SJSA1 (cell line): ENCODE data around the gene GRAMD2A. TPM values are rescaled to one million over a fixed set of nuclear protein-coding genes. Genes with fewer than 3 reads are reported as not detected.
A peak's percentile ranks its signal among the peaks of the same experiment; 100 is the strongest.

Source experiments
- DNase-seq, 2 experiments: peaks; one replicate each; pipeline ENCODE4 v3.0.0-alpha.2; 2015 to 2020; ENCODE audit warnings: low spot score in 2 of 2, low read depth in 1 of 2
- H3K27ac ChIP-seq: fragments of 250-450 bp; sonication (Bioruptor Pico); 2 replicates; pipeline ENCODE4 v1.5.1; 2020; ENCODE audit warnings: mild to moderate bottlenecking, moderate library complexity
- H3K27me3 ChIP-seq: fragments of 250-450 bp; sonication (Bioruptor Pico); replicated peaks from 2 replicates; pipeline ENCODE4 v1.5.1; 2020; ENCODE audit warnings: mild to moderate bottlenecking, moderate library complexity
- H3K36me3 ChIP-seq: fragments of 250-450 bp; sonication (Bioruptor Pico); 2 replicates; pipeline ENCODE4 v1.5.1; 2020; ENCODE audit warnings: mild to moderate bottlenecking
- H3K4me1 ChIP-seq: fragments of 250-450 bp; sonication (Bioruptor Pico); replicated peaks from 2 replicates; pipeline ENCODE4 v1.6.1; 2021; ENCODE audit warnings: mild to moderate bottlenecking
- H3K4me3 ChIP-seq: fragments of 250-450 bp; sonication (Bioruptor Pico); 2 replicates; pipeline ENCODE4 v1.5.1; 2020; ENCODE audit warnings: mild to moderate bottlenecking
- H3K9me3 ChIP-seq: fragments of 250-450 bp; sonication (Bioruptor Pico); replicated peaks from 2 replicates; pipeline ENCODE4 v1.5.1; 2020; ENCODE audit warnings: mild to moderate bottlenecking
- total RNA-seq: library from RNA; depleted of rRNA; stranded (reverse); fragments of >200 nt; shearing (Covaris generic); gene quantifications from 2 replicates; pipeline ENCODE4 v1.2.3, GENCODE V29; 2014

GRAMD2A gene
- total RNA-seq, 1 experiment from 2014 or later = not detected

GRCh38 chr15:72230197-72231065 is 32.8 kb upstream of the GRAMD2A start:
- peaks cover 46% of the 10 kb centered on the region for H3K4me1 ChIP-seq
- peak overlapping the region; percentile 69 for H3K27ac ChIP-seq
- DNase-seq = peak; percentile 76 to 94
- no peaks in the 10 kb centered on the region for H3K9me3 ChIP-seq
- H3K36me3 ChIP-seq = peaks cover 35% of the 10 kb centered on the region
- no peaks in the 10 kb centered on the region for H3K27me3 ChIP-seq
- peak overlapping the region; percentile 76 for H3K4me3 ChIP-seq

GRCh38 chr15:72229947-72230196 is 32.3 kb upstream of the GRAMD2A start:
- Histone ChIP-seq H3K36me3 (peaks cover 39% of the 10 kb centered on the region), H3K9me3 (no peaks in the 10 kb centered on the region), H3K27me3 (no peaks in the 10 kb centered on the region), H3K4me3 (peak overlapping the region; percentile 76), H3K4me1 (peaks cover 47% of the 10 kb centered on the region), H3K27ac (peak overlapping the region; percentile 69)
- DNase-seq = no peak

DNA sequence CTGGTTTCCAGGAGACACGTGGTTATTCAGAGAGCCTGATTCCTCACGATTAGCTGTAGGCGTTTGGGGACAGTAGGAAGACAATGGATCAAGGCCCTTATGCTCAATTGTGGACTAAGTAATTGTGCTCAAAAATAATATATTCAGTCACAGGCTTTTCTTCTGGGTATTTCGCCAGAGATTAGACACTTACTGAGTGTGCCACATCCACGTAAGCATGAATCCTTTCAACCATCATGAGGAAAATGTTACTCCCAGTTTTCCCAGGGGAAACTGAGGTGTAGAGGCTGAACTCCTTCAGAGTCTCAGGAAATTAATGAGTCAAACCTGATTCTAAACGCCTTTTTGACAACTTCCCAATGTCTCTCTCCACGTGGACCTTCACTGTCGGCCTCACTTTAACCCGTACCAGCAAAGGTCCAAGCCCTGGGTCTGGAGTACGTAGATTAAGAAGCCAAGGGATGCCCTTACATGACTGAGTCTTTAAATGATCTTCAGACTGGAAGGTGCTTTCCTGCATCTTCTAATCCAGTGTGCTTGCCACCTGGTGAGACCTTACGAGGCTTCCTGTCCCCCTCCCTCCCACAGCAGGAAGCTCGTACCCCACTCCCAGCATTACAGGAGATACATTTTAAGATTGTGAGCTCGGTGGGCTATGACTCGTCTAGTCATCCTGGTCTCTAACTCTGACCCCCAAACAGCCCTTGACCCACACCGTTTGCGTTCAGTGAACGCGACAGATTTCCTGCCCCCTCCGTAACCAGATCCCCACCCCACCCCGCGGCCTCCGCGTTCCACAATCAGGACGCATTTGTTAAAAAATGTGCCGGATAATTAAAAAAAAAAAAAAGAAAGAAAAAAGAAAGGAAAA is 31.7 kb upstream of the GRAMD2A start:
- DNase-seq = peak in 1 of 2 experiments; percentile 31
- H3K27me3 ChIP-seq = no peaks in the 10 kb centered on the region
- peaks cover 47% of the 10 kb centered on the region for H3K4me1 ChIP-seq
- H3K4me3 ChIP-seq = peak overlapping the region; percentile 76
- H3K36me3 ChIP-seq = peaks cover 41% of the 10 kb centered on the region
- no peaks in the 10 kb centered on the region for H3K9me3 ChIP-seq
- H3K27ac ChIP-seq = peak overlapping the region; percentile 69

DNA sequence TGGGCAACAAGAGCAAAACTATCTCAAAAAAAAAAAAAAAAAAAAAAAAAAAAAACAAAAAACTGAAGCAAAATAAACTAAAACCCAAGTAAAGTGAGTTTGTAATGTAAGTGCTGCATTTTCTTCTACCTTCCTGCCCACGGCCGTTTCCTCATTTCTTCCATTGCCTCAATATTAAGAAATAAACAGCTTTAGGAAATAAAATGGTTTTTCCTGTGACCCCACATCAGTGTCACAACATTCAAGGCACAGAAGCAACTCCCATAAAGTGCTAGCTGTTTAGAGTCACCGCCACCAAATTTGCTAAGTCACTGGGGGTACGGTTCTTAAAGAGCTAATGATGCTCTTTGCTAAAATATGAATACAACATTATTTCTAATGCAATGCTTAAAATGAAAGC is 30.1 kb upstream of the GRAMD2A start:
- Histone ChIP-seq H3K4me1 (peaks cover 45% of the 10 kb centered on the region), H3K9me3 (no peaks in the 10 kb centered on the region), H3K27ac (peak overlapping the region; percentile 69), H3K4me3 (peak overlapping the region; percentile 76), H3K36me3 (peaks cover 56% of the 10 kb centered on the region), H3K27me3 (no peaks in the 10 kb centered on the region)
- DNase-seq = no peak

DNA sequence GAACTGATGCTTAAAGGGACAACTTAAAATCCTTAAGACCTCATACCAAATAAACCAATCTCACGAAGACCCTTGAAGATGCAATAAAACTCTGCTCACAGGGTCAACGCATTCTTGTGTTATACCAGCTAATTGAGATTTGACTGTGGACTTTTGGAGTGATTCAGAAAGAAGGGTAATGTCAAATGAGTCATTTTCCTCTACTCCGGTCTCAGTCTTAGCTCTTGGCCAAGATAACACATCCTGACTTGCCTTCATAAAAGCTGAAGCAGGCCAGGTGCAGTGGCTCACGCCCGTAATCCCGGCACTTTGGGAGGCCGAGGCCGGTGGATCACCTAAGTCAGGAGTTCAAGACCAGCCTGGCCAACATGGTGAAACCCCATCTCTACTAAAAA is 29.6 kb upstream of the GRAMD2A start:
- no peaks in the 10 kb centered on the region for H3K9me3 ChIP-seq
- H3K27me3 ChIP-seq = no peaks in the 10 kb centered on the region
- H3K36me3 ChIP-seq = peaks cover 61% of the 10 kb centered on the region
- peak overlapping the region; percentile 76; the same call in 1 of the 2 replicates for H3K4me3 ChIP-seq
- H3K4me1 ChIP-seq = peaks cover 40% of the 10 kb centered on the region
- H3K27ac ChIP-seq = peak overlapping the region; percentile 69
- DNase-seq = peak in 1 of 2 experiments; percentile 54

DNA sequence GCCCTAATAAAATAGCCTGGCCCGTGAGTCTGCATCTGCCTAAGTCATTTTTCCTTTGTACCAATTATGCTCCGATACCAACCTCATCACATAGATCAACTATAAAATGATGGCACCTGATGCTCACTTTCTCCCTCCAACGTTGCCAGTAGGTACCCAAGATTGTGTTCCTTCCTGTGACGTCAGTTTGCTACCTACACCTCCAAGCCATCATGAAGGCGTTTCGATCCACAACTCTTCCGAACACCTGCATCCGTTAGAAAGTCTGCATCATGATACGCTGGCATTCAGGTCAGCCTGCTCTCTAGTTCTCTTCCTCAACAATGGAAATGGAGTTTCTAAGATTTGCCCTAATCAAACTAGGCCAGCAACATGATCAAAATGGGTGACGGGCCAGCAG is 25.7 kb upstream of the GRAMD2A start:
- peaks cover 26% of the 10 kb centered on the region for H3K4me1 ChIP-seq
- no peak overlapping the region for H3K4me3 ChIP-seq
- no peak for DNase-seq
- no peaks in the 10 kb centered on the region for H3K9me3 ChIP-seq
- H3K27ac ChIP-seq = no peak overlapping the region
- H3K36me3 ChIP-seq = peaks cover 81% of the 10 kb centered on the region
- H3K27me3 ChIP-seq = no peaks in the 10 kb centered on the region

DNA sequence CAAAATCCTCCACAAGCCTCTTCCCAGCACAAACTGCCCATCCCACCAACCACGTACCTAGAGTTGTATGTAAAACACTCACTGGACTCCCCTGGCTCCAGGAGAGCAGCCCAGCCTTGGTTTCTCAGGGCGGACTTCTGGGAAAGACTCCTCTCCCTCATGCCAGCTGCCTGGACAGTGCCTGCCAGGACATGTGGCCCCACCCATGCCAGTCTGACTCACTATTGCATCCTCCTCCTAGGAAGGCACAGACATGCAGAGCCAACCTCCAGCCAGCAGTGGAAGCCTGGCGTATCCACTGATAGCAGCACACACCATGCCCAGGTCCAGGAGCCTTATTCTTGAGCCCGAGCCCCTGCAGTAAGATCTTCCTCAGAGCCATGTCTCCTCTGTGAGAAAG is 24.8 kb upstream of the GRAMD2A start:
- Histone ChIP-seq H3K27ac (no peak overlapping the region), H3K36me3 (peaks cover 86% of the 10 kb centered on the region), H3K27me3 (no peaks in the 10 kb centered on the region), H3K9me3 (no peaks in the 10 kb centered on the region), H3K4me1 (peaks cover 21% of the 10 kb centered on the region), H3K4me3 (no peak overlapping the region)
- DNase-seq = no peak

DNA sequence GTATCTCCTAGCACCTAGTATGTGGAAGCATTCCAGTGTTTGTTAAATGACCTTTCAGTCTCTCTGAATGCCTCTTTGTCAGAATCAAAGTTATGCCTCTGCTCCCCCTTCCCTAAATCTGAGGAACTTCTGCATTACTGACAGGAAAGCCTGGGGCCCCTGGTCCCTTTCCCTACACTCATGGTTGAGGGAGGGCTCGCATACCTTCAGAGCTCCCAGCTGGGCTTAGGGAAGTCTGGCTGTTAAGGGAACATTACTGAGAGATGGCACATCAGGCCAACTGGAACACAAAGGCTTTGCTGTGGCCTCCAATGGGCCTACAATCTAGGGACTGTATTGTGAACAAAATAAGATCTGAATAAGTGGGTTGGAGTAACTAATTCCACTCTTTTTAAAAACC is 23.1 kb upstream of the GRAMD2A start:
- Histone ChIP-seq H3K27me3 (no peaks in the 10 kb centered on the region), H3K36me3 (peaks cover 92% of the 10 kb centered on the region), H3K9me3 (no peaks in the 10 kb centered on the region), H3K4me3 (no peak overlapping the region), H3K4me1 (peaks cover 4% of the 10 kb centered on the region), H3K27ac (no peak overlapping the region)
- no peak for DNase-seq

DNA sequence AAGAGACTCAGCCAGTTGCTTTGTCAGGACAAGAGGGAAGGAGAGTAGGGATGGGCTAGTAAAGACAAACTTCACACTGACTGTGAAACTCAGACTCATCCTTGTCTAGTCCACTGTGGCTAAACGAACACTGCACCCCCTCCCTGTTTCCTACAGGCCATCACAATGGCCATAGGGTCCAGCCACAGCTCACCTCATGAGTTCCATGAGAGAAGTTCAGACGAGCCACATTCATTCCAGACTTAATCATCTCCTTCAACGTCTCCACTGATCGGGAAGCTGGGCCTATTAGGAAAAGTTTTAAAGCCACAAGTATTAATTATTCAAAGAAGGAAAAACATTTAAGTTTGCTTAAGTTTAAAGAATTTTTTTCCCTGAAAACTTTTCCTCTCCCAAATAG is 19.6 kb upstream of the GRAMD2A start:
- H3K36me3 ChIP-seq = peaks cover 98% of the 10 kb centered on the region
- no peaks in the 10 kb centered on the region for H3K9me3 ChIP-seq
- DNase-seq = no peak
- no peak overlapping the region for H3K27ac ChIP-seq
- H3K4me1 ChIP-seq = no peaks in the 10 kb centered on the region
- no peaks in the 10 kb centered on the region for H3K27me3 ChIP-seq
- H3K4me3 ChIP-seq = no peak overlapping the region

- Histone ChIP-seq H3K27me3 (no peaks in the 10 kb centered on the region), H3K9me3 (no peaks in the 10 kb centered on the region), H3K4me3 (no peak overlapping the region), H3K36me3 (peaks cover 100% of the 10 kb centered on the region), H3K27ac (no peak overlapping the region), H3K4me1 (no peaks in the 10 kb centered on the region)
- DNase-seq = no peak
Measured at GRCh38 chr15:72216079-72216478, 18.5 kb upstream of the GRAMD2A start.

- Histone ChIP-seq H3K36me3 (peaks cover 98% of the 10 kb centered on the region), H3K27me3 (no peaks in the 10 kb centered on the region), H3K4me1 (no peaks in the 10 kb centered on the region), H3K27ac (no peak overlapping the region), H3K4me3 (no peak overlapping the region), H3K9me3 (no peaks in the 10 kb centered on the region)
- no peak for DNase-seq
Measured at GRCh38 chr15:72207558-72208085, 10.0 kb upstream of the GRAMD2A start.

DNA sequence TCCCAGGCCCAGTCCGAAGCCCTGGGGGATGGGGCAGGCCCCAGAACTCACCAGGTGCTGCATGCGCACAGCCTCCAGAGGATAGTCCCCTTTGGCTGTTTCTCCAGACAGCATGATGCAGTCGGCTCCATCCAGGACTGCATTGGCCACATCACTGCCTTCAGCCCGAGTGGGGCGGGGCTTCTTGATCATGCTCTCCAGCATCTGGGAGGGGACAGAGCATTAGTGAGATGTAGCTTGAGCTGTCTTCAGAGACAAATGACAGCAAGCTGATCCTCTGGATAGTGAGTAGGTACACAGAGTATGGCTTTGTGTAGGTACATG is 9.1 kb upstream of the GRAMD2A start:
- DNase-seq = no peak
- H3K4me3 ChIP-seq = no peak overlapping the region
- no peaks in the 10 kb centered on the region for H3K9me3 ChIP-seq
- no peaks in the 10 kb centered on the region for H3K27me3 ChIP-seq
- H3K4me1 ChIP-seq = no peaks in the 10 kb centered on the region
- H3K36me3 ChIP-seq = peaks cover 98% of the 10 kb centered on the region
- H3K27ac ChIP-seq = no peak overlapping the region

- no peaks in the 10 kb centered on the region for H3K4me1 ChIP-seq
- H3K27me3 ChIP-seq = no peaks in the 10 kb centered on the region
- peaks cover 98% of the 10 kb centered on the region for H3K36me3 ChIP-seq
- H3K9me3 ChIP-seq = no peaks in the 10 kb centered on the region
- H3K4me3 ChIP-seq = no peak overlapping the region
- DNase-seq = no peak
- H3K27ac ChIP-seq = no peak overlapping the region
Measured at GRCh38 chr15:72205896-72206676, 8.5 kb upstream of the GRAMD2A start.
